ENCODE measurements around the gene GOLPH3.

The GOLPH3 gene

DNA sequence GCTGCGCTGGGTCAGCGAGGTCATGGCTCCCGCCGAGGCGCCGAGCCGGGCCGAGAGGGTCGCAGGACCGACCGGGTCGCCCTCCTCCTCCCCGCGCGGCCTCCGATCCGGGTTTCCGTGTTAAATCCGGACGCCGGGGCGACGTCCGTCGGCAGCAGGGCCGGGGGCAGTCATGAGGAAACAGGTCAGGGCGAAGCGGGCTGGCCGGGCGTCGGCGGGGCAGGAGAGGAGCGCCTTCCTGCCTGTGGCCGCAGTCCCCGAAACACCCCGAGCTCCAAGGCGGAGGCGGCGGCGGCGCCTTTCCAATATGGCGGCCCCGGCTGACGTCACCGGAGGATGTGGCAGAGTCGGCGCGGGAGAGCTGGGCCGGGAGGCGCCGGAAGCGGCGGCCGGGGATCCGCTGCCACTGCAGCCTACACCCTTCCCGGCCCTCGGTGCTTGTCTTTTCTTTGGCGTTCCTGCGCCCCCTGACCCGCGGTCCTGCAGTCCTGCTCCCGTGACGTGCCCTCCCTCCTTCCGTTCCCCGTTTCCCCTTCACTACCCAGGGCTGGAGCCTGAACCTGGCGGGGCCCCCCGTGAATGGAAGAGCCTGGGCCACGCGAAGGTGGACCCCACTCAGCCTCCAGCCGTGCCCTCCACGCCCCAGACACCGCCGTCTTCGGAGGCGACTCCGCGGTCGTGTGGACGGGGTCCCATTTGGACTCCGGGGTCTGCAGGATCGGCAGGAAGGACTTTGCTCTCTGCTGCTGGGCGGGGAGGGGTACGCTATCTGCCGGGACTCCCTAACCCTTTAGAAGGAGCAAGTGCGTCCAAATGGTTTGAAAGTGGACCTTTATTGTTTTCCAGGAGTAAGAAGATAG is at the start of gene GOLPH3 (continued):
- TF ChIP-seq, protein P1, sequence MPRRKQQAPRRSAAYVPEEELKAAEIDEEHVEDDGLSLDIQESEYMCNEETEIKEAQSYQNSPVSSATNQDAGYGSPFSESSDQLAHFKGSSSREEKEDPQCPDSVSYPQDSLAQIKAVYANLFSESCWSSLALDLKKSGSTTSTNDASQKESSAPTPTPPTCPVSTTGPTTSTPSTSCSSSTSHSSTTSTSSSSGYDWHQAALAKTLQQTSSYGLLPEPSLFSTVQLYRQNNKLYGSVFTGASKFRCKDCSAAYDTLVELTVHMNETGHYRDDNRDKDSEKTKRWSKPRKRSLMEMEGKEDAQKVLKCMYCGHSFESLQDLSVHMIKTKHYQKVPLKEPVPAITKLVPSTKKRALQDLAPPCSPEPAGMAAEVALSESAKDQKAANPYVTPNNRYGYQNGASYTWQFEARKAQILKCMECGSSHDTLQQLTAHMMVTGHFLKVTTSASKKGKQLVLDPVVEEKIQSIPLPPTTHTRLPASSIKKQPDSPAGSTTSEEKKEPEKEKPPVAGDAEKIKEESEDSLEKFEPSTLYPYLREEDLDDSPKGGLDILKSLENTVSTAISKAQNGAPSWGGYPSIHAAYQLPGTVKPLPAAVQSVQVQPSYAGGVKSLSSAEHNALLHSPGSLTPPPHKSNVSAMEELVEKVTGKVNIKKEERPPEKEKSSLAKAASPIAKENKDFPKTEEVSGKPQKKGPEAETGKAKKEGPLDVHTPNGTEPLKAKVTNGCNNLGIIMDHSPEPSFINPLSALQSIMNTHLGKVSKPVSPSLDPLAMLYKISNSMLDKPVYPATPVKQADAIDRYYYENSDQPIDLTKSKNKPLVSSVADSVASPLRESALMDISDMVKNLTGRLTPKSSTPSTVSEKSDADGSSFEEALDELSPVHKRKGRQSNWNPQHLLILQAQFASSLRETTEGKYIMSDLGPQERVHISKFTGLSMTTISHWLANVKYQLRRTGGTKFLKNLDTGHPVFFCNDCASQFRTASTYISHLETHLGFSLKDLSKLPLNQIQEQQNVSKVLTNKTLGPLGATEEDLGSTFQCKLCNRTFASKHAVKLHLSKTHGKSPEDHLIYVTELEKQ (tag by site-specific recombination; IDR thresholded peaks at IDR 0.05; ENCODE audit: borderline replicate concordance) = 0 out of 2 replicates have a peak, but pooled peaks have one; percentile 7
- TF ChIP-seq, protein P2, sequence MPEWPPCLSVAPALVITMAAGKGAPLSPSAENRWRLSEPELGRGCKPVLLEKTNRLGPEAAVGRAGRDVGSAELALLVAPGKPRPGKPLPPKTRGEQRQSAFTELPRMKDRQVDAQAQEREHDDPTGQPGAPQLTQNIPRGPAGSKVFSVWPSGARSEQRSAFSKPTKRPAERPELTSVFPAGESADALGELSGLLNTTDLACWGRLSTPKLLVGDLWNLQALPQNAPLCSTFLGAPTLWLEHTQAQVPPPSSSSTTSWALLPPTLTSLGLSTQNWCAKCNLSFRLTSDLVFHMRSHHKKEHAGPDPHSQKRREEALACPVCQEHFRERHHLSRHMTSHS (tag by site-specific recombination; IDR thresholded peaks at IDR 0.05) = no peak
- TF ChIP-seq, protein P3, sequence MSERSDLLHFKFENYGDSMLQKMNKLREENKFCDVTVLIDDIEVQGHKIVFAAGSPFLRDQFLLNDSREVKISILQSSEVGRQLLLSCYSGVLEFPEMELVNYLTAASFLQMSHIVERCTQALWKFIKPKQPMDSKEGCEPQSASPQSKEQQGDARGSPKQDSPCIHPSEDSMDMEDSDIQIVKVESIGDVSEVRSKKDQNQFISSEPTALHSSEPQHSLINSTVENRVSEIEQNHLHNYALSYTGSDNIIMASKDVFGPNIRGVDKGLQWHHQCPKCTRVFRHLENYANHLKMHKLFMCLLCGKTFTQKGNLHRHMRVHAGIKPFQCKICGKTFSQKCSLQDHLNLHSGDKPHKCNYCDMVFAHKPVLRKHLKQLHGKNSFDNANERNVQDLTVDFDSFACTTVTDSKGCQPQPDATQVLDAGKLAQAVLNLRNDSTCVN (tag by site-specific recombination; optimal IDR thresholded peaks at IDR 0.05) = peak; percentile 87
- TF ChIP-seq GFI1B (tag by site-specific recombination; IDR thresholded peaks at IDR 0.05) (no peak), ZNF623 (tag by site-specific recombination; IDR thresholded peaks at IDR 0.05) (no peak), HIC1 (tag by site-specific recombination; IDR thresholded peaks at IDR 0.05) (peak; percentile 94), ZNF398 (tag by site-specific recombination; IDR thresholded peaks at IDR 0.05) (peak; percentile 60), KLF1 (tag by site-specific recombination; IDR thresholded peaks at IDR 0.05) (peak; percentile 60), MZF1 (tag by site-specific recombination; IDR thresholded peaks at IDR 0.05; ENCODE audit: borderline replicate concordance) (no peak; the same call in 1 of the 2 replicates), ZFP69B (tag by site-specific recombination; IDR thresholded peaks at IDR 0.05) (peak; percentile 100), ZNF629 (tag by site-specific recombination; IDR thresholded peaks at IDR 0.05) (peak; percentile 96), ZNF280C (tag by site-specific recombination; IDR thresholded peaks at IDR 0.05) (no peak), ZNF76 (tag by site-specific recombination; IDR thresholded peaks at IDR 0.05; ENCODE audit: borderline replicate concordance, low read depth) (peak; percentile 70; the same call in 1 of the 2 replicates), ZNF169 (tag by site-specific recombination; IDR thresholded peaks at IDR 0.05) (no peak), SP3 (tag by site-specific recombination; IDR thresholded peaks at IDR 0.05) (peak; percentile 37; the same call in 1 of the 2 replicates), ZNF174 (tag by site-specific recombination; IDR thresholded peaks at IDR 0.05) (no peak), ZNF660 (tag by site-specific recombination; IDR thresholded peaks at IDR 0.05) (0 out of 2 replicates have a peak, but pooled peaks have one; percentile 70), TRIM28 (IDR thresholded peaks at IDR 0.05; ENCODE audit: borderline replicate concordance, low read length) (no peak; the same call in 1 of the 2 replicates), ZBTB17 (tag by site-specific recombination; IDR thresholded peaks at IDR 0.05) (peak; percentile 78), BCL11A (tag by site-specific recombination; IDR thresholded peaks at IDR 0.05; ENCODE audit: low read depth) (0 out of 2 replicates have a peak, but pooled peaks have one; percentile 31)
- TF ChIP-seq, protein P4, sequence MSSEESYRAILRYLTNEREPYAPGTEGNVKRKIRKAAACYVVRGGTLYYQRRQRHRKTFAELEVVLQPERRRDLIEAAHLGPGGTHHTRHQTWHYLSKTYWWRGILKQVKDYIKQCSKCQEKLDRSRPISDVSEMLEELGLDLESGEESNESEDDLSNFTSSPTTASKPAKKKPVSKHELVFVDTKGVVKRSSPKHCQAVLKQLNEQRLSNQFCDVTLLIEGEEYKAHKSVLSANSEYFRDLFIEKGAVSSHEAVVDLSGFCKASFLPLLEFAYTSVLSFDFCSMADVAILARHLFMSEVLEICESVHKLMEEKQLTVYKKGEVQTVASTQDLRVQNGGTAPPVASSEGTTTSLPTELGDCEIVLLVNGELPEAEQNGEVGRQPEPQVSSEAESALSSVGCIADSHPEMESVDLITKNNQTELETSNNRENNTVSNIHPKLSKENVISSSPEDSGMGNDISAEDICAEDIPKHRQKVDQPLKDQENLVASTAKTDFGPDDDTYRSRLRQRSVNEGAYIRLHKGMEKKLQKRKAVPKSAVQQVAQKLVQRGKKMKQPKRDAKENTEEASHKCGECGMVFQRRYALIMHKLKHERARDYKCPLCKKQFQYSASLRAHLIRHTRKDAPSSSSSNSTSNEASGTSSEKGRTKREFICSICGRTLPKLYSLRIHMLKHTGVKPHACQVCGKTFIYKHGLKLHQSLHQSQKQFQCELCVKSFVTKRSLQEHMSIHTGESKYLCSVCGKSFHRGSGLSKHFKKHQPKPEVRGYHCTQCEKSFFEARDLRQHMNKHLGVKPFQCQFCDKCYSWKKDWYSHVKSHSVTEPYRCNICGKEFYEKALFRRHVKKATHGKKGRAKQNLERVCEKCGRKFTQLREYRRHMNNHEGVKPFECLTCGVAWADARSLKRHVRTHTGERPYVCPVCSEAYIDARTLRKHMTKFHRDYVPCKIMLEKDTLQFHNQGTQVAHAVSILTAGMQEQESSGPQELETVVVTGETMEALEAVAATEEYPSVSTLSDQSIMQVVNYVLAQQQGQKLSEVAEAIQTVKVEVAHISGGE (tag by site-specific recombination; conservative IDR thresholded peaks at IDR 0.05; ENCODE audit: low read depth) = peak; percentile 94
